HEK293 (cell line): ENCODE data around the gene VPS13C.

Experiments used
- CTCF ChIA-PET: fragments of 350-600 bp; formaldehyde crosslinking; extraction: SDS; loops from one replicate; lab custom pipeline; 2021; ENCODE audit warnings: antibody characterized with exemption; lab: Yijun Ruan, JAX
- POLR2A ChIA-PET: fragments of 300-600 bp; formaldehyde crosslinking; extraction: SDS; loops from one replicate; lab custom pipeline; 2020; ENCODE audit warnings: antibody characterized with exemption, inconsistent platforms; lab: Yijun Ruan, JAX
- H3K27ac ChIP-seq: fragments of 200-500 bp; sonication (Bioruptor generic); 2 replicates; pipeline ENCODE4 v1.5.1; 2014; ENCODE audit warnings: low read depth, low read length, control low read depth, inconsistent platforms; ENCODE audit errors: extremely low read depth
- H3K36me3 ChIP-seq, 2 experiments: fragments of 200-500 bp in 1 of 2; sonication (Bioruptor generic) in 1 of 2; 1 replicate in 1 of 2; 2 replicates in 1 of 2; pipeline ENCODE4 v1.5.1; 2014 to 2017; ENCODE audit warnings: inconsistent platforms in 2 of 2, low read length in 2 of 2; ENCODE audit not compliant: control insufficient read depth in 2 of 2, insufficient read depth in 1 of 2
- H3K4me1 ChIP-seq: fragments of 200-500 bp; sonication (Bioruptor generic); 2 replicates; pipeline ENCODE4 v1.5.1; 2014; ENCODE audit warnings: mild to moderate bottlenecking, low read length, inconsistent platforms; ENCODE audit not compliant: control insufficient read depth, insufficient read depth
- H3K4me3 ChIP-seq: 2 replicates; pipeline ENCODE4 v1.5.1; 2011; ENCODE audit warnings: low read depth, mild to moderate bottlenecking, control low read depth, low read length, moderate library complexity
- H3K9me3 ChIP-seq: fragments of 200-500 bp; sonication (Bioruptor generic); 2 replicates; pipeline ENCODE4 v1.5.1; 2014; ENCODE audit warnings: low read depth, low read length, inconsistent platforms; ENCODE audit not compliant: control insufficient read depth, insufficient read depth
- EGR2 ChIP-seq: fragments of 450-650 bp; formaldehyde crosslinking; IDR thresholded peaks from 2 replicates; pipeline ENCODE4 v1.5.1; 2016; ENCODE audit warnings: low read depth, missing biosample characterization, missing genetic modification characterization
- GLI4 ChIP-seq: fragments of 450-650 bp; formaldehyde crosslinking; IDR thresholded peaks from 2 replicates; pipeline ENCODE4 v1.5.1; 2016; ENCODE audit warnings: missing biosample characterization, missing genetic modification characterization
- HOXA7 ChIP-seq: sonication (generic); formaldehyde crosslinking; IDR thresholded peaks from 2 replicates; pipeline ENCODE4 v1.8.1; 2022; ENCODE audit warnings: missing genetic modification reagents, borderline replicate concordance
- KLF17 ChIP-seq: fragments of 450-650 bp; formaldehyde crosslinking; IDR thresholded peaks from 2 replicates; pipeline ENCODE4 v1.5.1; 2016; ENCODE audit warnings: missing biosample characterization, missing genetic modification characterization
- REPIN1 ChIP-seq: fragments of 450-650 bp; formaldehyde crosslinking; IDR thresholded peaks from 2 replicates; pipeline ENCODE4 v1.5.1; 2017; ENCODE audit warnings: missing biosample characterization, missing genetic modification characterization, low read depth
- SP2 ChIP-seq: fragments of 450-650 bp; formaldehyde crosslinking; IDR thresholded peaks from 2 replicates; pipeline ENCODE4 v1.5.1; 2016; ENCODE audit warnings: missing biosample characterization, missing genetic modification characterization
- SP7 ChIP-seq: fragments of 450-650 bp; formaldehyde crosslinking; IDR thresholded peaks from 2 replicates; pipeline ENCODE4 v1.5.1; 2016; ENCODE audit warnings: missing biosample characterization, missing genetic modification characterization
- TSHZ1 ChIP-seq: fragments of 450-650 bp; formaldehyde crosslinking; IDR thresholded peaks from 2 replicates; pipeline ENCODE4 v1.5.1; 2016; ENCODE audit warnings: missing biosample characterization, missing genetic modification characterization, borderline replicate concordance
- ZBTB26 ChIP-seq: fragments of 450-650 bp; formaldehyde crosslinking; optimal IDR thresholded peaks from 2 replicates; pipeline ENCODE3; 2016; ENCODE audit warnings: missing biosample characterization, mild to moderate bottlenecking, missing genetic modification characterization
- ZFHX2 ChIP-seq: fragments of 450-650 bp; formaldehyde crosslinking; conservative IDR thresholded peaks from 2 replicates; pipeline ENCODE4 v1.5.1; 2016; ENCODE audit warnings: missing biosample characterization, missing genetic modification characterization
- ZNF112 ChIP-seq: fragments of 450-650 bp; formaldehyde crosslinking; IDR thresholded peaks from 2 replicates; pipeline ENCODE4 v1.5.0; 2017; ENCODE audit warnings: missing biosample characterization, missing genetic modification characterization
- ZNF133 ChIP-seq: fragments of 450-650 bp; formaldehyde crosslinking; IDR thresholded peaks from 2 replicates; pipeline ENCODE4 v1.5.1; 2016; ENCODE audit warnings: missing biosample characterization, missing genetic modification characterization
- ZNF169 ChIP-seq: fragments of 450-650 bp; formaldehyde crosslinking; IDR thresholded peaks from 2 replicates; pipeline ENCODE4 v1.5.1; 2016; ENCODE audit warnings: missing biosample characterization, missing genetic modification characterization
- ZNF202 ChIP-seq: fragments of 450-650 bp; formaldehyde crosslinking; IDR thresholded peaks from 2 replicates; pipeline ENCODE4 v1.5.1; 2016; ENCODE audit warnings: missing biosample characterization, missing genetic modification characterization, borderline replicate concordance
- ZNF221 ChIP-seq: fragments of 450-650 bp; formaldehyde crosslinking; IDR thresholded peaks from 2 replicates; pipeline ENCODE4 v1.5.1; 2017; ENCODE audit warnings: missing biosample characterization, missing genetic modification characterization, borderline replicate concordance
- ZNF398 ChIP-seq: fragments of 450-650 bp; formaldehyde crosslinking; IDR thresholded peaks from 2 replicates; pipeline ENCODE4 v1.5.1; 2017; ENCODE audit warnings: missing biosample characterization, missing genetic modification characterization
- ZNF513 ChIP-seq: fragments of 450-650 bp; IDR thresholded peaks from 2 replicates; pipeline ENCODE4 v1.5.1; 2018; ENCODE audit warnings: missing biosample characterization, missing genetic modification characterization
- ZNF521 ChIP-seq: fragments of 450-650 bp; formaldehyde crosslinking; IDR thresholded peaks from 2 replicates; pipeline ENCODE4 v1.5.1; 2017; ENCODE audit warnings: missing biosample characterization, mild to moderate bottlenecking, missing genetic modification characterization
- ZNF549 ChIP-seq: fragments of 450-650 bp; IDR thresholded peaks from 2 replicates; pipeline ENCODE4 v1.5.1; 2018; ENCODE audit warnings: missing biosample characterization, missing genetic modification characterization, mild to moderate bottlenecking, inconsistent platforms, moderate library complexity
- ZNF571 ChIP-seq: fragments of 450-650 bp; formaldehyde crosslinking; IDR thresholded peaks from 2 replicates; pipeline ENCODE4 v1.5.0; 2017; ENCODE audit warnings: missing biosample characterization, missing genetic modification characterization
- ZSCAN4 ChIP-seq: fragments of 450-650 bp; formaldehyde crosslinking; IDR thresholded peaks from 2 replicates; pipeline ENCODE4 v1.5.1; 2017; ENCODE audit warnings: missing biosample characterization, missing genetic modification characterization

The VPS13C gene

GRCh38 chr15:61935493-61935892 is 124.8 kb downstream of the VPS13C start:
- Histone ChIP-seq H3K4me3 (no peak overlapping the region), H3K4me1 (no peaks in the 10 kb centered on the region), H3K27ac (no peak overlapping the region), H3K36me3 (peaks cover 0 to 8% of the 10 kb centered on the region in 2 experiments; a peak in 2 of 3 replicates), H3K9me3 (no peaks in the 10 kb centered on the region)
- ChIA-PET POLR2A (no interaction called here), CTCF (no interaction called here)
- TF ChIP-seq ZBTB26 (tag by site-specific recombination) (no peak), HOXA7 (CRISPR knock-in tag) (no peak), ZNF221 (tag by site-specific recombination) (no peak), REPIN1 (tag by site-specific recombination) (no peak), ZNF202 (tag by site-specific recombination) (no peak), ZFHX2 (tag by site-specific recombination) (no peak), ZNF521 (tag by site-specific recombination) (no peak), EGR2 (tag by site-specific recombination) (no peak), SP2 (tag by site-specific recombination) (no peak)

- no peaks in the 10 kb centered on the region for H3K9me3 ChIP-seq
- H3K36me3 ChIP-seq, result peaks cover 0 to 20% of the 10 kb centered on the region in 2 experiments; a peak in 1 of 3 replicates
- TF ChIP-seq ZSCAN4 (tag by site-specific recombination), result no peak
- TF ChIP-seq ZNF513 (tag by site-specific recombination), result no peak
- TF ChIP-seq TSHZ1 (tag by site-specific recombination), result no peak
- TF ChIP-seq ZNF549, result no peak
- TF ChIP-seq SP7 (tag by site-specific recombination), result no peak
- TF ChIP-seq ZNF398, result no peak
- TF ChIP-seq ZNF169 (tag by site-specific recombination), result no peak
- TF ChIP-seq GLI4 (tag by site-specific recombination), result no peak
- TF ChIP-seq ZNF133 (tag by site-specific recombination), result no peak
- TF ChIP-seq KLF17, result no peak
- no peak for TF ChIP-seq EGR2 (tag by site-specific recombination)
- TF ChIP-seq ZNF112 (tag by site-specific recombination), result no peak
- no peak for TF ChIP-seq ZNF571
- no peak overlapping the region for H3K4me3 ChIP-seq
- no peaks in the 10 kb centered on the region for H3K4me1 ChIP-seq
- ChIA-PET CTCF (no interaction called here), POLR2A (no interaction called here)
- no peak overlapping the region for H3K27ac ChIP-seq
Observed at GRCh38 chr15:61929452-61929851, 130.8 kb downstream of the VPS13C start.
